ENCODE data around the gene ARFGEF3. TPM values are rescaled to one million over a fixed set of nuclear protein-coding genes. Genes with fewer than 3 reads are reported as not detected.
"Not testable (repeated sequence)": the region's sequence is repeated elsewhere in the genome, so short reads cannot be mapped to it uniquely, and the experiment has no call there.

ARFGEF3 gene
- total and polyA plus RNA-seq, 2 experiments from 2014 or later, result 5.8 to 24.6 TPM

GRCh38 chr6:138119229-138119628 is 42.5 kb upstream of the ARFGEF3 start:
- not testable (repeated sequence) for DNase-seq (ENCODE audit: low spot score); H3K27ac ChIP-seq (ENCODE audit: low read depth); H3F3A ChIP-seq (replicated peaks; ENCODE audit: low read depth); H3K27me3 Mint-ChIP-seq (ENCODE audit: insufficient read depth, low read depth, poor library complexity); H3K4me2 ChIP-seq; H3K4me1 ChIP-seq (ENCODE audit: insufficient read depth); H3K4me3 Mint-ChIP-seq; H3K9me2 ChIP-seq (ENCODE audit: insufficient read depth); H3K36me3 ChIP-seq (ENCODE audit: insufficient read depth); H3K27ac Mint-ChIP-seq; H3K36me3 Mint-ChIP-seq (ENCODE audit: low read depth); H4K20me1 ChIP-seq (replicated peaks; ENCODE audit: insufficient read depth); H2AFZ ChIP-seq; ATAC-seq; H3K4me1 Mint-ChIP-seq; H3K27me3 ChIP-seq (ENCODE audit: insufficient read depth); H3K4me3 ChIP-seq; H3K79me2 ChIP-seq (replicated peaks; ENCODE audit: insufficient read depth)
- peaks cover 13% of the 10 kb centered on the region for H3K9me3 Mint-ChIP-seq

- H3K4me3 ChIP-seq, result no peak overlapping the region
- H3K79me2 ChIP-seq (replicated peaks; ENCODE audit: insufficient read depth), result no peaks in the 10 kb centered on the region
- H3K4me1 ChIP-seq (ENCODE audit: insufficient read depth), result no peaks in the 10 kb centered on the region
- Mint-ChIP-seq H3K9me3 (peaks cover 16% of the 10 kb centered on the region), H3K36me3 (ENCODE audit: low read depth) (peaks cover 7% of the 10 kb centered on the region; the same call in 1 of the 3 replicates), H3K4me3 (no peak overlapping the region), H3K4me1 (peaks cover 9% of the 10 kb centered on the region), H3K27me3 (ENCODE audit: insufficient read depth, low read depth, poor library complexity) (peaks cover 2% of the 10 kb centered on the region), H3K27ac (no peak overlapping the region)
- DNase-seq (ENCODE audit: low spot score) (no peak), ATAC-seq (no peak)
- no peaks in the 10 kb centered on the region for H3K27me3 ChIP-seq (ENCODE audit: insufficient read depth)
- H3K4me2 ChIP-seq, result no peak overlapping the region
- H3K9me2 ChIP-seq (ENCODE audit: insufficient read depth), result no peaks in the 10 kb centered on the region
- no peaks in the 10 kb centered on the region for H4K20me1 ChIP-seq (replicated peaks; ENCODE audit: insufficient read depth)
- no peak overlapping the region for H2AFZ ChIP-seq
- no peaks in the 10 kb centered on the region for H3K36me3 ChIP-seq (ENCODE audit: insufficient read depth)
- H3F3A ChIP-seq (replicated peaks; ENCODE audit: low read depth), result no peaks in the 10 kb centered on the region
- no peak overlapping the region for H3K27ac ChIP-seq (ENCODE audit: low read depth)
- no peak for TF ChIP-seq JUNB (IDR thresholded peaks at IDR 0.05; ENCODE audit: unreplicated experiment)
- no peak for TF ChIP-seq ZNF462 (CRISPR knock-in tag; IDR thresholded peaks at IDR 0.05)
- no peak for TF ChIP-seq POLR2AphosphoS5 (IDR thresholded peaks at IDR 0.05; ENCODE audit: low read depth)
- no peak for TF ChIP-seq STAT1 (IDR thresholded peaks at IDR 0.05; ENCODE audit: unreplicated experiment)
- no peak for TF ChIP-seq ZNF331 (CRISPR knock-in tag; IDR thresholded peaks at IDR 0.05; ENCODE audit: low read depth)
- no peak for TF ChIP-seq NANOG (IDR thresholded peaks at IDR 0.05; ENCODE audit: borderline replicate concordance)
- no peak for TF ChIP-seq ETS1 (IDR thresholded peaks at IDR 0.05)
- no peak for TF ChIP-seq REST (IDR thresholded peaks at IDR 0.05; ENCODE audit: unreplicated experiment)
- no peak for TF ChIP-seq EZH2 (IDR thresholded peaks at IDR 0.05; ENCODE audit: low read depth, unreplicated experiment)
- no peak for TF ChIP-seq EZH2phosphoT487 (IDR thresholded peaks at IDR 0.05; ENCODE audit: unreplicated experiment)
Measured at GRCh38 chr6:138119976-138120375, 41.8 kb upstream of the ARFGEF3 start.
